Loucy (cell line): Measurements from ENCODE around the gene RILPL2.
"Not testable (repeated sequence)": the region's sequence is repeated elsewhere in the genome, so short reads cannot be mapped to it uniquely, and the experiment has no call there.

ENCODE experiments used
- H2AFZ ChIP-seq: fragments of 200-600 bp; sonication (generic); 2 replicates; pipeline ENCODE4 v1.6.0; 2016; ENCODE audit warnings: antibody characterized with exemption, mild to moderate bottlenecking, low read length, moderate library complexity
- H3F3A ChIP-seq: fragments of 200-600 bp; 2 replicates; pipeline ENCODE4 v1.6.0; 2016; ENCODE audit warnings: antibody characterized with exemption, low read depth, mild to moderate bottlenecking
- H3K27me3 ChIP-seq: fragments of 200-600 bp; sonication (generic); 2 replicates; pipeline ENCODE4 v1.6.1; 2014; ENCODE audit warnings: low read length, mild to moderate bottlenecking; ENCODE audit not compliant: insufficient read depth, poor library complexity, severe bottlenecking
- H3K36me3 ChIP-seq: fragments of 200-600 bp; sonication (generic); 2 replicates; pipeline ENCODE4 v1.6.1; 2016; ENCODE audit warnings: low read length; ENCODE audit not compliant: insufficient read depth
- H3K4me1 ChIP-seq: fragments of 200-600 bp; sonication (generic); 2 replicates; pipeline ENCODE4 v1.5.1; 2014; ENCODE audit warnings: low read length, mild to moderate bottlenecking; ENCODE audit not compliant: insufficient read depth, poor library complexity, severe bottlenecking
- H3K4me2 ChIP-seq: fragments of 200-600 bp; sonication (generic); 2 replicates; pipeline ENCODE4 v1.6.0; 2014; ENCODE audit warnings: antibody characterized with exemption, low read length, low read depth, mild to moderate bottlenecking; ENCODE audit not compliant: poor library complexity, severe bottlenecking
- H3K4me3 ChIP-seq: fragments of 200-600 bp; sonication (generic); 2 replicates; pipeline ENCODE4 v1.5.1; 2014; ENCODE audit warnings: low read length, mild to moderate bottlenecking, mixed read lengths; ENCODE audit not compliant: poor library complexity, severe bottlenecking
- H3K79me2 ChIP-seq: fragments of 200-600 bp; sonication (generic); 2 replicates; pipeline ENCODE4 v1.6.1; 2014; ENCODE audit warnings: low read length; ENCODE audit not compliant: insufficient read depth
- H3K9ac ChIP-seq: fragments of 200-600 bp; sonication (generic); 2 replicates; pipeline ENCODE4 v1.6.0; 2014; ENCODE audit warnings: mild to moderate bottlenecking, low read depth, low read length, moderate library complexity; ENCODE audit not compliant: poor library complexity, severe bottlenecking
- H3K9me2 ChIP-seq: fragments of 200-600 bp; sonication (generic); replicated peaks from 2 replicates; pipeline ENCODE4 v1.6.1; 2016; ENCODE audit warnings: low read depth, low read length, mixed read lengths
- H3K9me3 ChIP-seq: fragments of 200-600 bp; sonication (generic); 2 replicates; pipeline ENCODE4 v1.6.1; 2014; ENCODE audit warnings: mild to moderate bottlenecking, antibody characterized with exemption, low read length, low read depth; ENCODE audit not compliant: insufficient read depth
- H4K20me1 ChIP-seq: fragments of 200-600 bp; sonication (generic); 2 replicates; pipeline ENCODE4 v1.6.0; 2014; ENCODE audit warnings: antibody characterized with exemption, low read length, mild to moderate bottlenecking; ENCODE audit not compliant: insufficient read depth, poor library complexity, severe bottlenecking
- EZH2phosphoT487 ChIP-seq: fragments of 200-600 bp; IDR thresholded peaks from 2 replicates; pipeline ENCODE4 v1.6.1; 2018; ENCODE audit warnings: antibody characterized with exemption, mild to moderate bottlenecking, moderate library complexity, borderline replicate concordance
- TF ChIP-seq, protein P1 (sequence below): fragments of 200-600 bp; sonication (generic); conservative IDR thresholded peaks from 2 replicates; pipeline ENCODE4 v1.5.1; 2014; ENCODE audit warnings: mild to moderate bottlenecking, antibody characterized with exemption, low read length

RILPL2 gene

DNA sequence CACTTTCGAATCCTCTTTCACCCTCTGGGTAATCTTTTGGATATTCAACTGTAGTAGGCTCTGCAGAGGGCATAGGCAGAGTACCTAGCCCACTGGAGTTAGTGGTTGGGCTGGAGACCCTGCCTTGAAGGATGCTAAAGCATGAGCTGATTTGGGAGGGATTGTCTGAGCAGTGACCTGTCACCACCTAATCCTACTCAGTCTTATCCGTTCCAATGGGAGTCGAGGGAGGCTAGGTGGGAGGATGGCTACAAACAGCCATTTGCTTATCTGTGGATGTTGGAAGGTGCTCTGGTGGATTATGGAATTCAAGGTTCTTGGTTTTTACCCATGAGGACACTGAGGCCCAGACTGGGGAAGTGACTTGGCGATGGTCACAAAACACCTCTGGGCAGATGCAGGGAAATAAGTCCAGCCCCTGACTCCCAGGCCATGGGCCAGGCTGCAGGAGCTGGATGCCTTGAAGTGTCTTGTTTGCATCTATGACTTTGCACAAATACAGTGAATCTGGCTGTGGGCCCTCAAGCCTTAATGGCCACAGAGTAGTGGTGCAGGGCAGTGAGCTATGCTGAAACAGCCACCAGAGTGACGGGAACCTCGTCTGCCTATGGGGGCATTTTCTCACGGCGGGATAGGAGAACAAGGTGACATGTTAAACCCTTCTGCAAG, 48.8 kb downstream of the RILPL2 start:
- no peaks in the 10 kb centered on the region for H3K27me3 ChIP-seq
- H4K20me1 ChIP-seq, result peaks cover 15% of the 10 kb centered on the region
- H3F3A ChIP-seq, result no peaks in the 10 kb centered on the region
- peaks cover 74% of the 10 kb centered on the region for H3K79me2 ChIP-seq
- no peaks in the 10 kb centered on the region for H3K9me2 ChIP-seq
- no peaks in the 10 kb centered on the region for H3K9me3 ChIP-seq
- peaks cover 57% of the 10 kb centered on the region for H3K4me1 ChIP-seq
- TF ChIP-seq EZH2phosphoT487, result no peak
- TF ChIP-seq, protein P1, sequence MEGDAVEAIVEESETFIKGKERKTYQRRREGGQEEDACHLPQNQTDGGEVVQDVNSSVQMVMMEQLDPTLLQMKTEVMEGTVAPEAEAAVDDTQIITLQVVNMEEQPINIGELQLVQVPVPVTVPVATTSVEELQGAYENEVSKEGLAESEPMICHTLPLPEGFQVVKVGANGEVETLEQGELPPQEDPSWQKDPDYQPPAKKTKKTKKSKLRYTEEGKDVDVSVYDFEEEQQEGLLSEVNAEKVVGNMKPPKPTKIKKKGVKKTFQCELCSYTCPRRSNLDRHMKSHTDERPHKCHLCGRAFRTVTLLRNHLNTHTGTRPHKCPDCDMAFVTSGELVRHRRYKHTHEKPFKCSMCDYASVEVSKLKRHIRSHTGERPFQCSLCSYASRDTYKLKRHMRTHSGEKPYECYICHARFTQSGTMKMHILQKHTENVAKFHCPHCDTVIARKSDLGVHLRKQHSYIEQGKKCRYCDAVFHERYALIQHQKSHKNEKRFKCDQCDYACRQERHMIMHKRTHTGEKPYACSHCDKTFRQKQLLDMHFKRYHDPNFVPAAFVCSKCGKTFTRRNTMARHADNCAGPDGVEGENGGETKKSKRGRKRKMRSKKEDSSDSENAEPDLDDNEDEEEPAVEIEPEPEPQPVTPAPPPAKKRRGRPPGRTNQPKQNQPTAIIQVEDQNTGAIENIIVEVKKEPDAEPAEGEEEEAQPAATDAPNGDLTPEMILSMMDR, result no peak
- peaks cover 18% of the 10 kb centered on the region; the same call in 1 of the 2 replicates for H3K36me3 ChIP-seq
- H3K4me3 ChIP-seq, result peak overlapping the region; percentile 88
- peak overlapping the region; percentile 89 for H3K4me2 ChIP-seq
- peak overlapping the region; percentile 77 for H3K9ac ChIP-seq
- peak overlapping the region; percentile 82 for H2AFZ ChIP-seq

DNA sequence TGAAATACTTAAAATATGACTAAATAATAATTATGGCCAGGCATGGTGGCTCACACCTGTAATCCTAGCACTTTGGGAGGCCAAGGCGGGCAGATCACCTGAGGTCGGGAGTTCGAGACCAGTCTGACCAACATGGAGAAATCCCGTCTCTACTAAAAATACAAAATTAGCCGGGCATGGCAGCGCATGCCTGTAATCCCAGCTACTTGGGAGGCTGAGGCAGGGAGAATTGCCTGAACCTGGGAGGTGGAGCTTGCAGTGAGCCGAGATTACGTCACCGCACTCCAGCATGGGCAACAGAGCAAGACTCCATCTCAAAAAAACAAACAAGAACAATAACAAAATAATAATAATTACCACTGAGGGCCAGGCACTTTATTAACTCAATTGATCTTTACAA, 50.9 kb downstream of the RILPL2 start:
- not testable (repeated sequence) for H2AFZ ChIP-seq, H3K9me3 ChIP-seq, H4K20me1 ChIP-seq, H3F3A ChIP-seq, H3K9me2 ChIP-seq, H3K36me3 ChIP-seq, H3K27me3 ChIP-seq
- Histone ChIP-seq H3K79me2 (peaks cover 56% of the 10 kb centered on the region), H3K4me3 (peak overlapping the region; percentile 94), H3K4me1 (peaks cover 45% of the 10 kb centered on the region), H3K4me2 (peak overlapping the region; percentile 83), H3K9ac (peak overlapping the region; percentile 89)

DNA sequence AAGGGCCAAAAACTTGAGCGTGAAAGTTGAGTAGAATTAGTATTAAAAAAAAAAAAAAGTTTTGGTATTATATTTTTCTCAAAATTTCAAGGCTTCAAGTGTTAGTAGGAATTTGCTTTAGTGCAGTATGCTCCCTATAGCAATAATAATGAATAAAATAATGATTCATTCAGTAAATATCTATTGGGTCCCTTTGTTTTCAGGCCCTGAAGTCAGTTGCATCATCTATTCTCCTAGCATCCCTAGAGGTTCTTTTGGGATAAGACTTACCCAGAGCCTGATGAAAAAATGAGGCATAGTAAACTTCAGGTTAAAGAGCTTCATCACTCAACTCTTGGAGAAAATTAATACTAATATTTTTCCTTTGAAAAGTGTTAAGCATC, 51.5 kb downstream of the RILPL2 start:
- H3F3A ChIP-seq, result no peaks in the 10 kb centered on the region
- no peaks in the 10 kb centered on the region for H3K9me2 ChIP-seq
- H3K79me2 ChIP-seq, result peaks cover 50% of the 10 kb centered on the region
- peaks cover 40% of the 10 kb centered on the region for H3K4me1 ChIP-seq
- H3K4me2 ChIP-seq, result peak overlapping the region; percentile 83
- H4K20me1 ChIP-seq, result peaks cover 5% of the 10 kb centered on the region
- peak overlapping the region; percentile 89 for H3K9ac ChIP-seq
- H3K27me3 ChIP-seq, result no peaks in the 10 kb centered on the region
- H2AFZ ChIP-seq, result no peak overlapping the region
- H3K36me3 ChIP-seq, result no peaks in the 10 kb centered on the region
- H3K4me3 ChIP-seq, result peak overlapping the region; percentile 94
- no peak for TF ChIP-seq EZH2phosphoT487
- TF ChIP-seq, protein P1, result no peak
- no peaks in the 10 kb centered on the region for H3K9me3 ChIP-seq
